Endothelial cell of umbilical vein (primary cell): Measurements from ENCODE around the gene CAMTA1. TPM values are rescaled to one million over a fixed set of nuclear protein-coding genes. Genes with fewer than 3 reads are reported as not detected.

Source experiments
- BruUV-seq: library from RNA; stranded (reverse); fragments of 400-500 nt; replicated peaks from 2 replicates; lab custom pipeline; 2021; lab: Mats Ljungman, UMichigan
- CTCF ChIA-PET: fragments of 300-600, 350-600 bp; sonication (Branson Sonifier 250); formaldehyde crosslinking; loops from one replicate; lab custom pipeline; 2021; ENCODE audit warnings: antibody characterized with exemption, inconsistent platforms; lab: Charles Lee
- POLR2A ChIA-PET: fragments of 300-600, 350-600 bp; sonication (Branson Sonifier 250); formaldehyde crosslinking; loops from one replicate; lab custom pipeline; 2021; ENCODE audit warnings: antibody characterized with exemption, inconsistent platforms; lab: Charles Lee
- DNase-seq: peaks from one replicate; pipeline ENCODE4 v3.0.0-alpha.2; 2011; ENCODE audit warnings: low read depth, low spot score
- FAIRE-seq: peaks from 2 replicates; lab custom pipeline; 2011; peaks lifted over from hg19 to GRCh38; lab: Jason Lieb, UNC
- H2AFZ ChIP-seq: 2 replicates; pipeline ENCODE4 v1.6.0; 2012; ENCODE audit warnings: low read depth, low read length, control low read depth, inconsistent platforms
- H3K27ac ChIP-seq: 2 replicates; pipeline ENCODE4 v1.5.1; 2011; ENCODE audit warnings: low read depth, mild to moderate bottlenecking, control low read depth, low read length, moderate library complexity; ENCODE audit not compliant: insufficient read depth
- H3K27me3 ChIP-seq, 2 experiments: 2 replicates each; pipeline versions ENCODE4 v1.6.0 to v1.6.1; 2011; ENCODE audit warnings: low read length in 2 of 2, mixed read lengths in 1 of 2; ENCODE audit not compliant: control insufficient read depth in 2 of 2, insufficient read depth in 2 of 2
- H3K36me3 ChIP-seq, 2 experiments: 2 replicates in 1 of 2; 3 replicates in 1 of 2; pipeline ENCODE4 v1.5.1; 2011; ENCODE audit warnings: low read length in 2 of 2, mild to moderate bottlenecking in 1 of 2, moderate library complexity in 1 of 2; ENCODE audit not compliant: control insufficient read depth in 2 of 2, insufficient read depth in 2 of 2; ENCODE audit errors: extremely low read depth in 1 of 2
- H3K4me1 ChIP-seq: 3 replicates; pipeline ENCODE4 v1.5.1; 2011; ENCODE audit warnings: mild to moderate bottlenecking, low read length; ENCODE audit not compliant: control insufficient read depth, insufficient read depth; ENCODE audit errors: extremely low read depth
- H3K4me2 ChIP-seq: 2 replicates; pipeline ENCODE4 v1.6.1; 2011; ENCODE audit warnings: low read length, control low read depth, mixed read lengths; ENCODE audit not compliant: insufficient read depth
- H3K4me3 ChIP-seq, 3 experiments: fragments of 200-600 bp in 1 of 3; sonication (generic), shearing (Covaris generic) in 1 of 3; replicated peaks in 1 of 3; 2 replicates each; pipeline ENCODE4 v1.5.1; 2011 to 2016; ENCODE audit warnings: control low read depth in 3 of 3, low read length in 3 of 3, mild to moderate bottlenecking in 2 of 3, inconsistent platforms in 1 of 3, low read depth in 1 of 3, moderate library complexity in 1 of 3; ENCODE audit not compliant: insufficient read depth in 1 of 3
- H3K79me2 ChIP-seq: 2 replicates; pipeline ENCODE4 v1.6.0; 2012; ENCODE audit warnings: low read length, inconsistent platforms; ENCODE audit not compliant: control insufficient read depth, insufficient read depth
- H3K9ac ChIP-seq: replicated peaks from 2 replicates; pipeline ENCODE3; 2011; ENCODE audit warnings: low read length, control low read depth; ENCODE audit not compliant: insufficient read depth; ENCODE audit errors: extremely low read depth
- H3K9me1 ChIP-seq: replicated peaks from 3 replicates; pipeline ENCODE4 v1.6.0; 2011; ENCODE audit warnings: mild to moderate bottlenecking, low read length; ENCODE audit not compliant: control insufficient read depth, insufficient read depth; ENCODE audit errors: extremely low read depth
- H3K9me3 ChIP-seq: replicated peaks from 2 replicates; pipeline ENCODE4 v1.5.1; 2012; ENCODE audit warnings: low read length, inconsistent platforms; ENCODE audit not compliant: control insufficient read depth, insufficient read depth
- H4K20me1 ChIP-seq: replicated peaks from 2 replicates; pipeline ENCODE3; 2011; ENCODE audit warnings: mild to moderate bottlenecking, low read length; ENCODE audit not compliant: control insufficient read depth, insufficient read depth; ENCODE audit errors: extremely low read depth
- EZH2 ChIP-seq: IDR thresholded peaks from 2 replicates; pipeline ENCODE4 v1.6.1; 2012; ENCODE audit warnings: borderline replicate concordance, low read depth, mild to moderate bottlenecking, moderate library complexity, low read length, inconsistent platforms; ENCODE audit not compliant: severe bottlenecking
- FOS ChIP-seq: IDR thresholded peaks from 2 replicates; pipeline ENCODE4 v1.6.1; 2011; ENCODE audit warnings: mild to moderate bottlenecking, low read length, moderate library complexity, borderline replicate concordance; ENCODE audit not compliant: insufficient read depth
- GATA2 ChIP-seq: IDR thresholded peaks from 2 replicates; pipeline ENCODE4 v1.7.0; 2011; ENCODE audit warnings: low read depth, mild to moderate bottlenecking, moderate library complexity, mixed read lengths, low read length; ENCODE audit not compliant: insufficient read length, insufficient read depth
- JUN ChIP-seq: IDR thresholded peaks from 2 replicates; pipeline ENCODE4 v1.6.1; 2011; ENCODE audit warnings: borderline replicate concordance, low read depth; ENCODE audit not compliant: insufficient read length, insufficient read depth
- MYC ChIP-seq: IDR thresholded peaks from one replicate; pipeline ENCODE4 v1.6.1; 2011; ENCODE audit warnings: mild to moderate bottlenecking, low read depth, low read length
- POLR2A ChIP-seq: IDR thresholded peaks from 2 replicates; pipeline ENCODE4 v1.6.1; 2012; ENCODE audit warnings: low read depth, mild to moderate bottlenecking, control low read depth, low read length
- POLR2AphosphoS5 ChIP-seq: IDR thresholded peaks from 2 replicates; pipeline ENCODE4 v1.6.1; 2012; ENCODE audit warnings: low read depth, mild to moderate bottlenecking, control low read depth, low read length, moderate library complexity; ENCODE audit not compliant: insufficient read depth
- dilution Hi-C: fragments of 300-500 bp; cut with MboI; formaldehyde crosslinking; loops from one replicate; pipeline ENCODE4 v1.15.0; 2019; ENCODE audit warnings: low sequenced_read_pairs; ENCODE audit not compliant: extremely low pct_ligation_motif_present
- intact Hi-C: fragments of 100-400 bp; cut with micrococcal nuclease; formaldehyde crosslinking; loops from one replicate; pipeline ENCODE4 v1.10.0; 2022
- polyA plus RNA-seq, 4 experiments: library from polyadenylated mRNA; depleted of rRNA in 3 of 4; stranded (reverse) in 3 of 4; unstranded in 1 of 4; fragments of >200 nt; gene quantifications; 2 replicates each; pipeline versions ENCODE4 v1.2.1 to v1.2.3, GENCODE V29; 2011 to 2012; ENCODE audit warnings: missing spikeins in 1 of 4
- total RNA-seq: library from RNA; stranded (reverse); gene quantifications from 2 replicates; pipeline ENCODE4 v1.2.3, GENCODE V29; 2021
- TF ChIP-seq, protein P1 (sequence below): IDR thresholded peaks from 2 replicates; pipeline ENCODE4 v1.6.1; 2011; ENCODE audit not compliant: insufficient read depth, insufficient read length
- TF ChIP-seq, protein P2 (sequence below), 2 donors: IDR thresholded peaks; 1 replicate in 1 of 2; 2 replicates in 1 of 2; pipeline ENCODE4 v1.5.1; 2011; ENCODE audit warnings: low read length in 2 of 2, mild to moderate bottlenecking in 2 of 2, moderate library complexity in 2 of 2, control low read depth in 1 of 2, inconsistent platforms in 1 of 2, low read depth in 1 of 2; ENCODE audit not compliant: insufficient read depth in 1 of 2; ENCODE audit errors: extremely low read depth in 1 of 2

CAMTA1 gene
- total and polyA plus RNA-seq, 2 donors (not counting 3 experiments of a cell fraction or from before 2014, with no cell fraction given), result 50.8 to 92.7 TPM

- FAIRE-seq (no peak), DNase-seq (no peak)
- no peaks in the 10 kb centered on the region for H3K9me3 ChIP-seq
- no peak overlapping the region for H3K27ac ChIP-seq
- no peak overlapping the region for H3K9ac ChIP-seq
- dilution Hi-C loops (no loop called here), intact Hi-C loops (no loop called here)
- H3K79me2 ChIP-seq, result no peaks in the 10 kb centered on the region
- no peaks in the 10 kb centered on the region for H3K27me3 ChIP-seq
- H3K9me1 ChIP-seq, result no peaks in the 10 kb centered on the region
- POLR2A ChIA-PET, result no interaction called here
- H3K36me3 ChIP-seq, result no peaks in the 10 kb centered on the region
- H3K4me1 ChIP-seq, result no peaks in the 10 kb centered on the region
- H3K4me2 ChIP-seq, result no peak overlapping the region
- no peak overlapping the region for H3K4me3 ChIP-seq
- TF ChIP-seq POLR2AphosphoS5, result no peak
- TF ChIP-seq EZH2, result no peak
- TF ChIP-seq MYC, result no peak
- TF ChIP-seq, protein P1, sequence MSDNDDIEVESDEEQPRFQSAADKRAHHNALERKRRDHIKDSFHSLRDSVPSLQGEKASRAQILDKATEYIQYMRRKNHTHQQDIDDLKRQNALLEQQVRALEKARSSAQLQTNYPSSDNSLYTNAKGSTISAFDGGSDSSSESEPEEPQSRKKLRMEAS, result no peak
- no peak for TF ChIP-seq GATA2
- no peak for TF ChIP-seq JUN
- TF ChIP-seq POLR2A, result no peak
- no peaks in the 10 kb centered on the region for H4K20me1 ChIP-seq
- no peak overlapping the region for H2AFZ ChIP-seq
- BruUV-seq, result no TSS peak
- CTCF ChIA-PET, result interaction anchor here (0.7 to 1.7 kb wide), 4 partner anchors 15 to 286 kb away, joined by 3 to 6 read pairs (median 4); partner anchors contain the start of gene DNAJC11
Observed at GRCh38 chr1:6756457-6756856, 28.8 kb upstream of the CAMTA1 start.

GRCh38 chr1:6757719-6758435, 27.4 kb upstream of the CAMTA1 start:
- H3K79me2 ChIP-seq, result no peaks in the 10 kb centered on the region
- CTCF ChIA-PET, result interaction anchor here (1.1 to 1.7 kb wide), 3 partner anchors 14 to 56 kb away, joined by 3 to 6 read pairs (median 4); partner anchors contain the start of gene DNAJC11
- no peaks in the 10 kb centered on the region for H3K9me3 ChIP-seq
- no peak for FAIRE-seq
- H3K9ac ChIP-seq, result no peak overlapping the region
- no peaks in the 10 kb centered on the region for H4K20me1 ChIP-seq
- H3K27me3 ChIP-seq, result no peaks in the 10 kb centered on the region
- intact Hi-C loops (no loop called here), dilution Hi-C loops (no loop called here)
- BruUV-seq, result no TSS peak
- H3K9me1 ChIP-seq, result no peaks in the 10 kb centered on the region
- no peak overlapping the region for H2AFZ ChIP-seq
- H3K36me3 ChIP-seq, result no peaks in the 10 kb centered on the region
- H3K4me2 ChIP-seq, result no peak overlapping the region
- no peak overlapping the region for H3K4me3 ChIP-seq
- H3K4me1 ChIP-seq, result no peaks in the 10 kb centered on the region
- POLR2A ChIA-PET, result no interaction called here
- DNase-seq, result no peak
- TF ChIP-seq JUN (no peak), POLR2A (no peak), POLR2AphosphoS5 (no peak), FOS (no peak), GATA2 (no peak), EZH2 (no peak), MYC (no peak)
- TF ChIP-seq, protein P2, sequence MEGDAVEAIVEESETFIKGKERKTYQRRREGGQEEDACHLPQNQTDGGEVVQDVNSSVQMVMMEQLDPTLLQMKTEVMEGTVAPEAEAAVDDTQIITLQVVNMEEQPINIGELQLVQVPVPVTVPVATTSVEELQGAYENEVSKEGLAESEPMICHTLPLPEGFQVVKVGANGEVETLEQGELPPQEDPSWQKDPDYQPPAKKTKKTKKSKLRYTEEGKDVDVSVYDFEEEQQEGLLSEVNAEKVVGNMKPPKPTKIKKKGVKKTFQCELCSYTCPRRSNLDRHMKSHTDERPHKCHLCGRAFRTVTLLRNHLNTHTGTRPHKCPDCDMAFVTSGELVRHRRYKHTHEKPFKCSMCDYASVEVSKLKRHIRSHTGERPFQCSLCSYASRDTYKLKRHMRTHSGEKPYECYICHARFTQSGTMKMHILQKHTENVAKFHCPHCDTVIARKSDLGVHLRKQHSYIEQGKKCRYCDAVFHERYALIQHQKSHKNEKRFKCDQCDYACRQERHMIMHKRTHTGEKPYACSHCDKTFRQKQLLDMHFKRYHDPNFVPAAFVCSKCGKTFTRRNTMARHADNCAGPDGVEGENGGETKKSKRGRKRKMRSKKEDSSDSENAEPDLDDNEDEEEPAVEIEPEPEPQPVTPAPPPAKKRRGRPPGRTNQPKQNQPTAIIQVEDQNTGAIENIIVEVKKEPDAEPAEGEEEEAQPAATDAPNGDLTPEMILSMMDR (IDR thresholded peaks at IDR 0.05; ENCODE audit: extremely low read depth in 1 of 2, insufficient read depth in 1 of 2, low read depth in 1 of 2, low read length in 2 of 2), result no peak
- TF ChIP-seq, protein P1, result no peak
- no peak overlapping the region for H3K27ac ChIP-seq
